ENCODE data around the gene RPN2.

Gene RPN2

DNA sequence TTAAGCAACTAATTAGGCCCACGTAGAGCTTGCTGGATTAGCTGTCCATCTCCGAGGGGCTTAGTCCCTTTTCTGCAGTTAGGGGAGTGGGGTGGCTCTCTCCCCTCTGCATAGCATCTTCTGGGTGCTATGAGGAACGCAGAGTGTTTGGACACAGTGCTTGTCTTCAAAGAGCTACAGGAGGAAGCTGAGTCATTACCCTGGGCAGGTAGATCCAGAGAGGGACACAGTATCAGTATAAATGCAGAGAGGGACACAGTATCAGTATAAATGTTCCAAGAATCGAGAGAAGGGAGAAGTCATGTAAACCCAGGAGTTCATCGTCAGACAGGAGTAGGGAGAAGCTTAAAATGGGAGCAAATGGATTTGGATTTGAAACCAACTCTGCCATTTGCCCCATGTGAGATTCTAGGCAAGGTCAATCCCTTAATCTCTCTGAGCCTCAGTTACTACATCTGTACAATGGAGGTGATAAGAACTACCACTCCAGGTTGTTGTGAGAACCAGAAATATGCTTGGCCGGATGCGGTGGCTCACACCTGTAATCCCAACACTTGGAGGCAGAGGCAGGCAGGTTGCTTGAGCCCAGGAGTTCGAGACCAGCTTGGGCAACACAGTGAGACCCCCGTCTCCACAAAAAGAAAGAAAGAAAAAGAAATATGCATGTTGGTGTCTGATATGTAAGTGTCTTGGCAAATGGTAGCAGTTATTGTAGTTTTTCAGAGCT, 88.0 kb downstream of the RPN2 start:
- DNase-seq (ENCODE audit: low read depth in 2 of 2) = no peak

DNA sequence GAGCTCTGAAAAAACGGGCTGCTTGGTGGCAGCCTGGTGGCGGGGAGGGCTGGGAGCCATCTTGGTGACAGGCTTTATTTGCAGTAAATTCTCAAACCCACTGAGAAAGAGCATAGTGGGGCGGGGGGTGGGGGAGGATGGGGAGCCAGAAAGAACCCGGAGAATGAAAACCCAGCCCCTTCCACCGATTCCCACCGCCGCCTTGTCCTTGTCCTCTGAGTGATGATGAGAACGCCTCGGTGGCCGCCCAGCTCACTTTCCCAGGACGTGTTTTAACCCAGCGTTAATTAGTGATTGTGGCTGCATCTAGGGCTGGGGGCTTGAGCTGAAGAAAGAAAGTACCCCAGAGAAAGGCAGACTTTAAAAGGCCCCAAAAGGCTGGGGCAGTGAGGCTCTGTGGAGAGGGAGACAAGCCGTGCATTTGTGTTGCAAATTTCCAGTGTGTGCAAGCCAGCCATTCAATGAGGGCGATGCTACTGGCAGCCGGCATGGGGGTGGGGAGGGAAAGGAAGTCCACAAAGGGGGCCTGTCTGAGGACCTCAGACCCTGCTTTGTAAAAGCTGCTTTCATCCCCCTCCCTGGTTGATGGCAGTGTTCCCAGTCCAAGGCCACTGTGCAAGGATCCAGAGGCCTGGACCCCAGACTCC, 88.7 kb downstream of the RPN2 start:
- DNase-seq (ENCODE audit: low read depth in 2 of 2) = no peak

DNA sequence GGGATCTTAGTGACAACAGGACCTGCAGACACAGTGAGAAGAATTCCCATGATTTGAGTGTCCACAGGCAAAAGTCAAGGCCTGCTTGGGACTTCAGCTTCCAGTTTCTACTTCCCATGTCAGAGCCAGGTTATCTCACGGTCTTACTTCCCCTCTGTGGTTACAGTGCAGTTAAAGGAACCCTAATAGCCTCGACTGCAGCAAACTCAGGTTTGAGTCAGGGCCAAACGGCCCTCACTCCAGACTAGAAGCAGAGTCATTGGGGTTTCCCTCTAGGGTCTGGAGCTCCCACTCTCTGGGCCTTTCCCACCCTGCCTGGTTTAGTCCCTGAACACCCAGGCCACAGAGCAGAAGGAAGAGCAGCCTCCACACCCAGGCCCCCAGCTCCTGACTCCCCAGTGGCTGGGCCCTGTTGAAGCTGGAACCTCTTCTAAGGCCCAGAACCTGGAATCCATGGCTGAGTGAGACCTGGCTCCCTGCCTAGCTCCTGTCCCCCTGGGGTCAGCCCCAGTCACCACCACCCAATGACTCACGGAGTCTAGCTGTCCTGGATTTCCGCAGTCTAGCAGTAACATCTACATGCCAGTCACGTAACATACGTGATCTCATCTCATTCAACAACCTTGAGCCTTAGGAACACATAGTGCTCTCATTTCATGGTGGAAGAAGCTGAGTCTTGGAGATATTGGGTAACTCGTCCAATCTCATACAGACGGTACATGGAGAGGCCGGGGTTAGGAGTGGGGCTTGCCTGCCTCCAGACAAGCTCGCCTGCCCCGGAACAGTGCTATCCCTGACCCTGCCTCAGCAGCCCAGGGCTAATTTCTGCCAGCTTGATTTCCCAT, 91.7 kb downstream of the RPN2 start:
- no peak for DNase-seq (ENCODE audit: low read depth in 2 of 2)

DNA sequence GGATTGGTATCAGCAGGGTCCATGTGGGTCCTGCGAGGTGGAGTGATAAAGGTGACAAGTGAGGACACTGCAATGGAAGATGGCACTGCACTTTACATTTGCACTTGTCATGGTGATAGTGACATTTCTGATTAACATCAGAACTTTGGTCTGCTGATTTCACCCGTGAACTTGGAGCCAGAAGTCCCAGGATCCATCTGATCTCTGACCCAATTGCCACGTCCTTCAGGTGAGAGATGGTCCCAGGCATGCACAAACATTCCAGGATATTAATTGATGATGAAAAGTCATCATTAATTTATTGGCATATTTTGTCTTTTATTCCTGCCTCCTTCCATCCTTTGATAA, 92.3 kb downstream of the RPN2 start:
- no peak for DNase-seq (ENCODE audit: low read depth in 2 of 2)

DNA sequence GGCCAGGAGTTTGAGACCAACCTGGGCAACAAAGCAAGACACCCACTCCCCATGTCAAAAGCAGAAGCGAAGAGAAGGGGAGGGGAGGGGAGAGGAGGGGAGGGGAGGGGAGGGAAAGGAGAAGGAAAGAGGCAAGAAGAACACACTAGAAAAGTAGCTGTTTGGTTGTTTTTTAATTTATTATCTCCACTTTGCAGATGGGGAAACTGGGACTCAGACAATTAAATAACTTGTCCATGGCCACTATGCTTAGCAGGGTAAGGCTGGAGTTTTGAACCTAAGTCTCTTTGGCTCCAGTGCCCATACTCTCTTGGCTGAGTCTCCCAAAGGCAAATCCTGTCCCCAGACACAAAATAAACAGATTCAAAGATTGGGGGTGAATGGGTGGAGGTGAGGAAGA, 94.9 kb downstream of the RPN2 start:
- no peak for DNase-seq (ENCODE audit: low read depth in 2 of 2)

DNA sequence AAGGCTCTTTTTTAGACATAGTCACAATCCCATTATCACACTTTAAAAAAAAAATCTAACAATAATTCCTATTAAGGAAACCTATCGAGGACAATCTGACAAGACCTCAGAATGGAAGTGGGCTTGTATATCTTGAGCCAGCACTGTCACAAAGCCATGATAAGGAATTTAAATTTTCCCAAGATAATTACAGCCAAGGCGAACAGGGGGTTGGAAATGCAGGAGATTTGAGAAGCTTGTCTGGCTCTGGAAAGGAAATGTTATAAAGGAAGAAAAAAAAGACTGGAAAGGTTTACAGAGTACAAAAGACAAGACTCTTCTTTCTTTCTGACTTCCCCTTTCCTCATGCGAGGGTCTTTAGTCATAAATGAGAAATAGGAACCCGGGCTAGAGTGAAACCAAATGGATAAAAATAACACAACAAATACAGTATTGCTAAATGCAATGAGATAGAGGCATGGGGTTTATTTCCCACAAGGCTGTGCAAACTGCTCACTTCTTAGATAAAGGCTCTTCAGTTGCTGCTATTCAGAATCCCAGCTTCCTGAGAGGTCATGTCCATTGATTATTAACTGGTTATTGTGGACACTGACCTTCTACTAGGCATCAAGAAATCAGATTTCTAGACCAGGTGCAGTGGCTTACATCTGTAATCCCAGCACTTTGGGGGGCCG, 95.9 kb downstream of the RPN2 start:
- no peak for DNase-seq (ENCODE audit: low read depth in 2 of 2)

DNA sequence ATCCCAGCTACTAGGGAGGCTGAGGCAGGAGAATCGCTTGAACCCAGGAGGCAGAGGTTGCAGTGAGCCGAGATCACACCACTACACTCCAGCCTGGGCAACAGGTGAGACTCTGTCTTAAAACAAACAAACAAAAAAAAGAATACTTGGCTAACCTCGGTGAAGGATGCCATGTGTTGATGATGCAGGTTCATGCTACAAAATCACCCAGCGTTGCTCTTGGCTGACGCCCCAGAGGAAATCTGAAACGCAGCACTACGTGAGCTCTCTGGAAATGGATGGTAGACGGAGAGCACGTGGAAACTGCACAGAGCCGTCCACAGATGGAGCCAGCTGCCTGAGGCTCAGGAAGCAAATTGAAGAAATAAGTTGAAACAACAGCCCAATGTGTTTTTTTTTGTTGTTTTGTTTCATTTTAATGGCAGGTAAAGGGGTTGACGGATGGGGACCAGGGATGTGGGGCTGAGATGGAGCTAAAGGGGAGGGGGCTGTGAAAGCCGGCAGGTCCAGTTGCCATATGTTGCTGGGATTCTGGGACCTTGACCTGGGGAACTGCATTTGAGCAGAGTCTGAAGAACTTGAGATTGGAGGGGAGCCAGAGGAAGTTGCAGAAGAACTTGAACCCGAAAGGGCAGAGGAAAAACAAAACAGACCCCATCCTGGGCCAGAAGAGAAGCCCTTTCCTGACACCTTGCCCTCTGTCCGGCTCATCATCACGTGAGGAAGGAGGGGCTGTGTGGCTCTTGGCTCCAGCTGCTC, 97.5 kb downstream of the RPN2 start:
- no peak for DNase-seq (ENCODE audit: low read depth in 2 of 2)

DNA sequence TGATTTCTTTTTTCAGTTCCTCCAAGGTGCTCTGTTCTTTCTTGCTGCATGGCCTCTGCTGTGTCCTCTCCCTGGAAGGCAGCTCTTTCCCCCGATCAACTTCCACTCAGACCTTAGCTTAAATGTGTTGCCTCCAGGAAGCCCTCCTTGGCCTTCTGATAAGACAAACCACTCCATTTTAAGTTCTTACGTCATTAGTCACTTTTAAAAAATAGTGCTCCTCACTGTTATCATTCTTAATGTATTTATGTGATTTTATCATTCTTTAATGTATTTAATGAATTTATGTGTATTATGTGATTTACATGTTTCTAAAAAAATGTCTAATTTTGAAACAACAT, 98.1 kb downstream of the RPN2 start:
- DNase-seq (ENCODE audit: low read depth in 2 of 2) = no peak

DNA sequence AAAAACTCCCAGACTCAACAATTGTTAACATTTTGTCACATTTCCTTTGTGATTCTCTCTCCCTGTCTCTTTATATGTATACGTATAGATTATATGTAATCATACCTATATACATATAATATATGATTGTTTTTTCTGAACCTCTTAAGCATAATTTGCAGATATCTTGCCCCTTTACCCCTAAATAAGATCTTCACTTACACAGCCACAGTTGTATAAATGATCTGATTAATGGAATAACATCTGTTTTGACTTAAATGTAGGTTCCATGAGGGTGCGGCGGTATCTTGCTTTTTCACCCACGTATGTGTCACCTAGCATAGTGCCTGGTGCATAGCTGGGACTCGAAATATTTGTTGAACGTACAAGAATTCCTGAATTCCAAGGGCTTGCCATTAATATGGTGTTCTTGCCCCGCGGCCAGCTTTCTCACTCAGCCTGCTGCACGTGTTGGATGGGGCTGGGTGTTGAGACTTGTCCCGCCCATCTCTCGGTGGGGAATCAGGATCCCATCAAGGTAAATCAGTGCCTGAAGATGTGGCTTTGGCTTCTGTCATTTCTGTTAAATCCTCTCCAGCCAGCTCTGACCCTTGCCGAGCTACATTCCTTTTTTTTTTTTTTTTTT, 99.9 kb downstream of the RPN2 start:
- no peak for DNase-seq (ENCODE audit: low read depth in 2 of 2)

DNA sequence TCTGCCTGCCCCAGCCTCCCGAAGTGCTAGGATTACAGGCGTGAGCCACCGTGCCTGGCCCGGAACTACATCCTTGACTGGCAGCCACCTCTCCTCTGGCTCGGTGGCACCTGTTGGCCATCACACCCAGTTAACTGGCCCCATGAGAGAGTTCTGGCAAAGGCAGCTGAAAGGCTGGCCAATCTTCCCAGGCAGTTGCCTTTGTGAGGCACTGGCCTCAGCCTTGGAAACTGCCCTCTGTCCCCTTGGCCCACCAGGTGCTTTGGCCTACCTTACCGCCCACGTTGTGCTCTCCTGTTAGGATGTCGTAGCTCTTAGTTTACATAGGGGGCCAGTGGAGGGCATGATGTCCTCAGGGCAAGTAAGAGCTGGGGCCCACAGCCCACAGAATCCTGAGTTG, 100.7 kb downstream of the RPN2 start:
- no peak for DNase-seq (ENCODE audit: low read depth in 2 of 2)

DNA sequence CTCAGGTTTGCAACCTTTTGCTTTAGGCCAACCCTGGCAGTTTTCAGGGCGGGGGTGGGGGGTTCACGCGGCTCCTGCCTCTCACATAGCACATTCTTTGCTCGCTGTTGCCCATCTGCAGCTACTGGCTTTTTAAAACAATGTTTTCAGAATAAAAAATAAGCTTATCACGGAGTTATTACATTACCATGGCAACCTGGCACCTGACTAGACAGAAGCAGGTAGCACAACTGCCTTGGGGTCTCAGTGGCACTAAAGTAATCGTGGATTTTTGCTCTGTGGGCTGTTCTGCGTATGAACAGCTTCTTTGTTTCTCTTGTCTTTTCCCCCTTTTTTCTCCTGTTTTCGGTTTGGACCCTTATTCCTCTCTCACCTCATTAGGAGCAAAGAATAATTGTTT, 101.3 kb downstream of the RPN2 start:
- no peak for DNase-seq (ENCODE audit: low read depth in 2 of 2)

DNA sequence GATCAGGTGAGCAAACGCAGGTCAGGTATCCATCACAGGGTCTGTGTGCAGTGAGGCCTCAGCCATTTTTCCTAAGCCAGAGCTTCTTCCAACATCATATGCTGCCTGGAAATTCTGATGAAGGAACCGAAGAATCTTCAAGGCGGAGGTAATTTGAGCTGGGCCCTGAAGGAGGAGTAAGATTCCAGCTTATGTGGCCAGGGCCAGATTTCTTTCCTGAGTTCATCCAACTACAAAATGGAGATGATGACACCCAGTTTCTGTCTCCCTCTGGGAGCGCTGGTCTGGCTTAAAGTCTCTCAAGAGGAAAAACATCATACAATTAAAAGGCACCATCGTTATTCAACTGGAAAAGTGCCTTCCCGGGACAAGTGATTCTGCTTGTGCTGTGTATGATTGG, 103.4 kb downstream of the RPN2 start:
- DNase-seq (ENCODE audit: low read depth in 2 of 2) = no peak

DNA sequence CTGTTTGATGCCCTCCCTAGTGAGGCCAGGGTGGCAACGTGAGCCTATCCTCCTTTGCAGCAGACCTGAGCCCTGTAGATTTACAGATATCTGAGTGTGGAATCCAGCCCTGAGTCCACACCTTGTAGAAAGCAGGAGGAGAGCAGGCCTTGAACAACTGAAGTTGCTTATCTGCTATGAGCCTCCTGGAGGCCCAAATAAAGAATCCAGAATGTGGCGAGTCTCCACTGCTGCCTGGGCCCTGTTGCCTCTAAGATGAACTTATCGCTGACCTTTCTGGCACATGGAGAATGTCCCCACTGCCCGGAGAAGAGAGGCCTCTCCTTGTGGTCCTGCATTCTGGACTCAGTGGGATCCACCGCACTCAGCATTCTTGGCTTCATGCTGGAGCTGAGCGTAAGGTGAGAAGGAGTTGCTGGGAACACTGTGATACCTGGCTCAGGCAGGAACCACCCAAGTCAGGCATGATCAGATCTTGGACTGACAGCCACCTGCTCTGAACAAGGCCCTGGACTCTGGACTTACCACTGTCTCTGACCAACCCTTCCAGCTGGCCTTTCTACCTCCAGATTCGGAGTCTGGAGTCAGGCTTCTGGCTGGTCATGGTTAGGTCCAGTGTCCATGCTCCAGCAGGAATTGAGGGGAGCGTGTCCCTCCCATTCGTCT, 104.5 kb downstream of the RPN2 start:
- no peak for DNase-seq (ENCODE audit: low read depth in 2 of 2)

DNA sequence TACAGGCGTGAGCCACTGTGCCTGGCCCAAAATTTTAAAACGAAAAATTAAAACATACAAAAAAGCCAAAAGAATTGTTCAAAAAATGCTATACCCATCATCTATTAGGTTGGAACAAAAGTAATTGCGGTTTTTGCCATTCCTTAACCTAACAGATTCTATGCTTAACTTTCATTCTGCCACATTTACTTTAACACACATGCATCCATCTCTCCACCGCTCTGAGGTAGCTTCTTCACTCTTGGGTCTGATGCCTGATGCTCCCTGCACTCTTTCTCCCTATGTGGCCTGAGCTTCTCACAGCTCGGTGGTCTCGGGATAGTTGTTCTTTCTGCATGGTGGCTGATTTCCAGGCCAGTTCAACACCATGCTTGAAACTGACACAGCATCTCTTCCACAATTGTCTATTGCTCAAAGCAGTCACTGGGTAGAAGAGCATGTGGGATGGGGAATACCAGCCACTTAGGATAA, 105.6 kb downstream of the RPN2 start:
- DNase-seq (ENCODE audit: low read depth in 2 of 2) = no peak

DNA sequence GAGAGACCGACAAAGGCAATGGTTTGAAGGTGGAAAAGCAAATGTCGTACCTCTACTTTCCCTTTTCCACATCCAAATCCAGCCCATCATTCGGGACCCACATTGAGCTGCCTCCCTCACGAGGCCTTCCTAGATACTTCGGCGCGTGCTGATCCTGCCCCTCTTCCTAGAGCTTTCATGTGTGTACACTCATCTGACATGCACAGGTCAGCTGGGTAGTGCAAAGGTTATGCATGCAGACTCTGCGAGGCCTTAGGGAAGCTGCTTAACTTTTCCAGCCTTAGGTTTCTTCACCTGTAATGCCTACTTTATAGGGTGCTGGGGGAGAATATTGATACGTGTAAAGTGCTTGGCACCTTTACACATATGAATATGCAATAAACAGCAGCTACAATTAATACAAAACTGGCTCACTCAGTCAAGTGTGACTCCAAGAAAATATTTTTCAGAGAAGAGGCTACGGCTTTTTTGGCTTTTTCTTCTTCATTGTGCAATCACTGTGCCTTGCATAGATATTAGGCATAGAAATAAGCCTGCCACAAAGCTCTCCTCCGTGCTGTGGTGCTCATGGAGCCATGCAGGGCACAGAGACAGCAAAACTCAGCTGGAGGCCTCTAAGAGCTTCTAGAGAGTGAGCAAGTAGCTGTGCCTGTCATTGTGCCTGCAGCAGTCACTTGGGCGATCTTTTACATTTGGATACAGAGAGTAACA, 106.7 kb downstream of the RPN2 start:
- DNase-seq (ENCODE audit: low read depth in 2 of 2) = no peak

DNA sequence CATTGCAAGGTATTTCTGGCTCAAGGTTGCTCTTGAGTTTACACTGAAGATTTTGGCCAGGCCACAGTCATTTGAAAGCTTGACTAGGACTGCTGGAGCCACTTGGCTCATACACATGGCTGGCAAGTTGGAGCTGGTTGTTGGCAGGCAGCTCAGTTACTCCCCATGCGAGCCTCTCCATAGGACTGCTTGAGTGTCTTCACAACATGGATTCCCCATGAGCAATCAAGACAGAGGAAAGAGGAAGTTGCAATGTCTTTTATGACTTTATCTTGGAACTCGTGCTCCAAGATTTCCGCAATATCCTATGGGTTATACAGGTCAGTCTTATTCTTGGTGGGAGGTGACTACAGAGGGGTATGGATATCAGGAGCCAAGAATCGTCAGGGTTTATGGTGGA, 109.0 kb downstream of the RPN2 start:
- DNase-seq (ENCODE audit: low read depth in 2 of 2) = no peak

DNA sequence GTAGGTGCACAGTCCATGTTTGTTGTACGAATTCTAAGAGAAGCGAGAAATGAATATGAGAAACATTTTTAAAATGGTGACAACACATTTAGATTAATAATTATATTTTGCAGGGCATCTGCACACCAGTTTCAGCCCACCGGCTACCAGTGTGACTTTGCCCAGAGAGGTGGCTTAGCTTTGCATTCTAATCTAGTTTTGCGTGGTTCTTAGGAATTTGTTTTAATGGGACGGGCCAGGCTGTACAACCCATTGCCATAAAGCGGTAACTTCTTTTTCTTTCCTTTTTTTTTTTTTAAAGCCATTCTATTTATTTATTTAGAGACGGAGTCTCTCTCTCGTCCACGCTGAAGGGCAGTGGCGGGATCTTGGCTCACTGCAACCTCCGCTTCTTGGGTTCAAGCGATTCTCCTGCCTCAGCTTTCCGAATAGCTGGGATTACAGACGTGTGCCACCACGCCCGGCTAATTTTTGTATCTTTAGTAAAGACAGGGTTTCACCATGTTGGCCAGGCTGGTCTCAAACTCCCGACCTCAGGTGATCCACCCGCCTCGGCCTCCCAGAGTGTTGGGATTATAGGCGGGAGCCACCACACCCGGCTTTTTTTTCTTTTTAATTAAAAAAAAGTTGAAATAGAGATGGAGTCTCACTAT, 111.2 kb downstream of the RPN2 start:
- DNase-seq (ENCODE audit: low read depth in 2 of 2) = no peak

Data from stimulated activated CD4-positive, alpha-beta T cell treated with anti-CD3 and anti-CD28 coated beads, Interleukin-1b, Interleukin-23, amount 100 ng/mL, for 4 hours (primary cell).